NCI-H2171 (cell line): Measurements from ENCODE around the gene DGKK.

ENCODE experiments used
- DNase-seq: peaks from one replicate; lab custom pipeline; 2025; lab: John Stamatoyannopoulos, UW

Gene DGKK, protein sequence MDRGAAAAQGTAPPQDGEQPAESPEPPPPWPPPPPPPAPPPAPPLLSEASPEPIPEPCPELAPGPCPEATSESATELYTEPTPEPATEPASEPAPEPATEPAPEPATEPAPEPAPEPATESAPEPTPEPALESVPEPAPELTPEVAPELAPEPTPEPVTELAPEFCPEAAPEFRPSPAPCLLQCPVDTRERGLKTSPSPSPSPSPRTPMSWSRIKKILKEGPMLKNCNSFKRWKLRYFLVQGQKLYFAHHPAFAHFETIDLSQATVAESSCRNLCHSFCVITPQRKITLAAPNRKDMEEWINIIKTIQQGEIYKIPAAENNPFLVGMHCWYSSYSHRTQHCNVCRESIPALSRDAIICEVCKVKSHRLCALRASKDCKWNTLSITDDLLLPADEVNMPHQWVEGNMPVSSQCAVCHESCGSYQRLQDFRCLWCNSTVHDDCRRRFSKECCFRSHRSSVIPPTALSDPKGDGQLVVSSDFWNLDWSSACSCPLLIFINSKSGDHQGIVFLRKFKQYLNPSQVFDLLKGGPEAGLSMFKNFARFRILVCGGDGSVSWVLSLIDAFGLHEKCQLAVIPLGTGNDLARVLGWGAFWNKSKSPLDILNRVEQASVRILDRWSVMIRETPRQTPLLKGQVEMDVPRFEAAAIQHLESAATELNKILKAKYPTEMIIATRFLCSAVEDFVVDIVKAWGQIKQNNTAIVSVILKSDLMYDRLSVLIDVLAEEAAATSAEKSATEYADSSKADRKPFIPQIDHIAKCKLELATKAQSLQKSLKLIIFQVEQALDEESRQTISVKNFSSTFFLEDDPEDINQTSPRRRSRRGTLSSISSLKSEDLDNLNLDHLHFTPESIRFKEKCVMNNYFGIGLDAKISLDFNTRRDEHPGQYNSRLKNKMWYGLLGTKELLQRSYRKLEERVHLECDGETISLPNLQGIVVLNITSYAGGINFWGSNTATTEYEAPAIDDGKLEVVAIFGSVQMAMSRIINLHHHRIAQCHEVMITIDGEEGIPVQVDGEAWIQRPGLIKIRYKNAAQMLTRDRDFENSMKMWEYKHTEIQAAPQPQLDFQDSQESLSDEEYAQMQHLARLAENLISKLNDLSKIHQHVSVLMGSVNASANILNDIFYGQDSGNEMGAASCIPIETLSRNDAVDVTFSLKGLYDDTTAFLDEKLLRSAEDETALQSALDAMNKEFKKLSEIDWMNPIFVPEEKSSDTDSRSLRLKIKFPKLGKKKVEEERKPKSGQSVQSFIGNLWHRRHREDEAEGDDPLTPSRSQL

DNA sequence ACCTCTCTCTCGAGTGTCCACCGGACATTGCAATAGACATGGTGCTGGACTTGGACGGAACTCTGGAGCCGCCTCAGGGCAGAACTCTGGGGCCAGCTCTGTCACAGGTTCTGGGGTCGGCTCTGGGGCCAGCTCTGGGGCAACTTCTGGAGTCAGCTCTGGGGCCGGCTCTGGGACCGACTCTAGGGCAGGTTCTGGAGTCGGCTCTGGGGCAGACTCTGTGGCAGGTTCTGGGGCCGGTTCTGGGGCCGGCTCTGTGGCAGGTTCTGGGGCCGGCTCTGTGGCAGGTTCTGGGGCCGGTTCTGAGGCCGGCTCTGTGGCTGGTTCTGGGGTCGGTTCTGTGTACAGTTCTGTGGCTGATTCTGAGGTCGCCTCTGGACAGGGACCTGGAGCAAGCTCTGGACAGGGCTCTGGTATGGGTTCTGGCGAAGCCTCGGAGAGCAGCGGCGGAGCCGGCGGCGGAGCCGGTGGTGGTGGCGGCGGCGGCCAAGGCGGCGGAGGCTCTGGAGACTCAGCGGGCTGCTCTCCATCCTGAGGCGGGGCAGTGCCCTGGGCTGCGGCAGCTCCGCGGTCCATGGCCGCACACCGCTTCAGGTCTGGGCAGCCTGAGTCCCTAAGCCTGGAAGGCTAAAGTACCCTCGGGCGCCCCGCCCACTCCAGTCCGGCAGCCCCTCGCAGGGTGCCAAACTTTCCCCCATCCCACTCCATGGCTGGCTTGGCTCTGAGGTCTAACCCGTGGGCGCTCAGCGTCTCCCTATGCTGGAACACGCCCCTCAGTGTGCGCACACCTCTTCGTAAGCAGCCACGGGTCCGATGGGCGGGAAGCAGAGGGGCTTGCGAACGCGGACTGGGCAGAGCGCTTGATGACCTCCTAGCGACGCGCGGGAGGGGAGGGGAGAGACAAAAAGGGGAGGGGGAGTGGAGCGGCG is at the start of gene DGKK:
Gene DGKK, minus strand, starts transcription at position 723 of the 929 bp plus-strand sequence. Its CDS starts 147 bp downstream, at position 576.
- DNase-seq = no peak

DNA sequence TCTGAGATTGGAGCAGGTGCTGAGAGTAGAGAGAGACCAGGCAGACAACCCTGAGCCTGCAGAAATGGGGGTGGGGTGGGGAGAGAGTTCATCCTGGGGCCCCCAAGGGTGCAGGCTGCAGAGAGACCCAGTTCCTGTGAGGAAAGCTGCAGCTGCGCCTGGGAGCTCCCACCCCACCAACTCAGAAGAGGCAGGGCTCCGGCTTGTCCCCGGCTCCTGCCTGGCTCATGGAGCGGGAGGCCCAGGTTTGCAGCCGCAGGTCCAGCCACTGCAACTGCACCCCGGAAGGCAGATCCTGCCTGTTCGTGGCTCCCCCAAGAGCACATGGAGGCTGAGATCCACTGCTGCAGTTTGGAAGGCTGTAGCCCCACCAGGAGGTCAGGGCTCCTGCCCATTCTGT is 44.2 kb upstream of the DGKK start:
- DNase-seq = no peak

DNA sequence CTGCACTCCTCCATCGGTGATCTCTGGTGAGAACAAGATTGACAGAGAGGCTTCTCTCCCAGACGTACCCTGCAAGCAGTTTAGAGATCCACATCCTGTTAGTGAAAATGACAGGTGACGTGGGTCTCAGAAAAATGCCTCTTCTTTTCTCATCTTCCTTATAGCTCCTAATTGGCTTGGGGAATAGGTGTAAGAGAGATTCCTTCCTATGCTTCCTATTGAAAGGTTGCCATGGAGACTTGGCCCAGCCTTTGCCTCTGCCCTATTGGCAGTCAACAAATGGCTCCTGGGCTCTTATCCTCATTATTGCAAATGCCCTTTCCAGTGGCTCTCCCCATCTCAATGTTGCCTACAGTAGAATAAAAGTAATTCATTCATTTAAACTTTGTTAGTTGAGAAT is 26.5 kb upstream of the DGKK start:
- no peak for DNase-seq

DNA sequence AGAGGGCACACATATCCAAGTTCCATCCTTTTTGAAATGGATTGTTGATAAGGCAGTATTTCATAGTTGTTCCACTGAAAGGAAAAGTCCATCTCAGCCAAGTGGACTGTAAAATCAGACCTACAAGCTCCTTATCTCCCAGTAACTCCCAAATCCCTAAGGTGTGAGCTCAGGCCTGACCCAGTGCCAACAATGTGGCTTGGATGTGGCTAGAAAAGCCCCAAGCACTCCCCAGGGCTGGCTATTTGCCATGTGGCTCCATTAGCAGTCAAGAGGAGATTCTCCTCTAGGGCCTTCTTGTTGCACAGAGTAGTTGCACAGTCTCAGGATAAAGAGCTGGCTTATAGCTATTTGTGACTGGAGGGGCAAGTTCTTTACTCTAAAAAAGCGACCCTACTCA is 25.0 kb upstream of the DGKK start:
- no peak for DNase-seq

DNA sequence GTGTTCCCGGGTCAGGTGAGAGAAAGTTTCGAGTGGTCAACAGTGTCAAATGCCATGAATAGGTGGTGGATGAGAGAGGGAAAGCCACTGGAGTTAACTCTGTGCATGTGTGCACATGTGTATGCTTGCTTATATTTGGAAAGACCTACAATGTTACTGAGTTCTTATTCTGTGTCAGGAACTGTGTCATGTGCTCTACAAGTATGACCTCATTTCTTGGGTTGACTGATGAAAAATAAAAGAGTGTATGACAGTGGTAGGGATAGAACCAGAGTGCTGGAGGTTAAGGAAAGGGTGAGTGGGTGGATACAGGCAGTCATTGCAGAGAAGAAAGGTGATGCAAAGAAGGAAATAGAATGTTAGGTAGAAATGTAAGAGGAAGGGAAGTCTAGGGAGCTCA is 22.1 kb upstream of the DGKK start:
- no peak for DNase-seq

DNA sequence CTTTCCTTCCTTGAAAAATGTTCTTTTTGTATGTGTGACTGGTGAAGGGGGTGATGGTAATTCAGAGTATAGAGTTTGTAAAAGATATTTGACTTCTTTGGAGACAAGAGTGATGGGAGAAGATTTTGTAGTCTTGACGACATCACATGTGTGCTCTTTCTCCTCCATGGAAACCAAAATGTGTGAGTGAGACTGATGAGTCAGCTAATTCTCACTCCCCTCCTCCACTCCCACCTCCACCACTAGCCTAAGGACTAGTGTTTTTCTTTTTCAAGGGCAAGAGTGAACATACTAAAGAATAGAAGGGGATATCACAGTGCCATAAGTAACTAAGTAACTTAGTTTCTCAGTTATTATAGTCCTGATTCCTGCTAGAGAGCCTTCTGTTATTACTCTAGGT is 14.0 kb upstream of the DGKK start:
- DNase-seq = no peak

DNA sequence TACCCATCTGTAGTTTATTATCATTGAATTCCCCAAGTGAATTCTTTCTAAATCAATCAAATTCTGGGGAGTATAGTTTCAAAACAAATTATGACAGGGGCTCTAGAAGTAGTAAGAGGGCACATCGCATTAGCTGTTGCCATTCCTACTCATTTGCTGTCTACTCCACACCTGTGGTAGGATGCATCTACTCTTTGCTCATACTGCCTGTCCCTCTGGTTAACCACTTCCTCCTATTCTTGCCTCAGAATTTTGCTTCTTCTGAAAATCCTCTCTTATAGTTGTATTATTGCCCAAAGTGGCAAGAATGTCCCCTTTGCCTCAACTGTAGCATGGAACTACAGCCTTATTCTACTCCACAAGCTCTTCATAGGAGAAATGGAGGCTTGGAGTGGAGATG is 12.7 kb upstream of the DGKK start:
- no peak for DNase-seq

DNA sequence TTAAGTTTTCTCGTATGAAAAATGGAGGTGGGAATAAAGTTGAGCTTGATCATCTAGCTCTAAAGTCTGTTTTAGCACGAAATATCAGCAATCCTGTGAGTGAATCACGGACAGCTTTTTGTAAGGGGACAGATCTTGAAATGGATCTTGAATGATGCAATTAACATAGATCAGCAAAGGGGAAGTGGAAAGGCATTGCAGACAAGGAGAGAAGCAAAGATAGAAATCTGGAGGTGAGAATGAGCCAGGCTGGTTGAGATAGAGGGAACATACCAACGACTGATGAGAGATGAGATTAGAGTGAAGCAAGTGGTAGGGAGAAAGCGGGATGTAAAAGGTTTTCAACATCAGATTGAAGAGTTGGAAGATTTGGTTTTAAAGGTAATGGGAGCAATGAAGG is 4.6 kb upstream of the DGKK start:
- no peak for DNase-seq

DNA sequence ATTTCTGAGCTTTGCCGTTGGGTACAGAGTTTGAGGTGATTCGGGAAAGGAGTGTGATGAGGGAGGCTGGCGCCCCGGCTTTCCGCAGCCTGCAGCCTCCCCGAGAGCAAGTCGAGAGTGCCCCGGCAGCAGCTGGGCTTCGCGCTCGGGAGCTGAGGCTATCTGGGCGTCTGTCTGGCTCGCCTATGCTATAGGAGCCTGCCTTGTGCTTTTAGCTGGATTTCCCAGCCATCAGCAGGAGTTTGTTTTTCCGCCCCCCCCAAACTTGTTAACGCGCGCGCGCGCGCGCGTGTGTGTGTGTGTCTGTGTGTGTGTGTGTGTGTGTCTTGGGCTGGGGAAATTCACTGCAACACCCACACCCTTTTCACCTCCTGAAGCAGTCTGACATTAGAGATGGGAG is 765 bp upstream of the DGKK start:
- no peak for DNase-seq

DNA sequence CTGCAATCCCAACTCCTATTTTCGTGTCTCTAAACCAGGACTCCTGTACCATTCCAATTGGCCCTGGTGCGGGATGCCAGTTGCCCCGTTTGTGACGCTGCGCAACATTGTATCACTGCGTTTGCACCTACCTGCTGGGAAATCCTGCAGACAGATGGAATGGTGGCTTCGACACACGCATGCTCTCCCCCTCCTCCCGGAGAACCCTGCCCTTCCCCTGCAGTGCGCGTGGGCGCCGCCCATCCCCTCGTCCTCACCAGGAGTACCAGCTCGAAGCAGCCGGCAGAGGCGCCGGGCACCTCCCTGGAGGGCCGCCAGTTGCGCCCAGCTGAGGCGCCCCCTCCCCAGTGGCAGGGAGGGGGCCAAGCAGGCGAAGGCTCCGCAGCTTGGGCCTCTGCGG is 1.4 kb downstream of the DGKK start:
- DNase-seq = no peak

DNA sequence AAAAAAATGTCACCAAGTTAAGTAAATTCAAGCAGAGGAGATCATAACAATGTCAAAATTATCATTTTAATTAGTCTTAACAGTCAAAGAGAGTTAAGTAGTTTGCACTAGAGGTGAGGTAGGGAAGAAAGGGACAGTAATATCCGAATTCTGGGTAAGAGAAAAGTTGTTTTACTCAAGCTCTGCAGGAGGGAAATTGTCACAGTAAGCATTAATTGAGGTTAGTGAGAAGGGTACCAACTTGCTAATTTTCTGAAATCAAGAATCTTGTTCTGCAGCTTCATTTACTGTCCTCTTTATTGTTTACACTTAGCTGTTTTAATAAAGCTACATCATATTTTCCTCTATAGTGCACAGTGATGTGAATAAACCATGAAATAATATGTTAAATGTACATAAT is 11.0 kb downstream of the DGKK start:
- DNase-seq = no peak

DNA sequence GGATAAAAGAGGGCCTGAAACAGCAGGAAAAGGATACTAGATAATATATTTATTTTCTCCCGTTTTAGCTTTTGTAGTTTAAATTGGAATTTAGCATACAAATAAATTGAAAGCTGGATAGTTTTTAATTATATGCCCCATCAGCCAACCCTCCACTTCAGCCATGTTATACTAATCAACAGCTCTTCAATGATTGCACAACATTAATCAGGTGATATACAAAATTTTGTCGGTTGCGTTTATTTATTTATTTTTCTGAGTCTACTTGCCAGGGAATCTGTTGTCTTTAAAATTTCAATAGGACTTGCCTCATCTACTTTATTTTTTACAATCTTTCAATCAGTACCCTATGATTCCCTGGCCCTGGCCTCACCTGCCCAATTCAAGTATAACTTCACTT is 12.1 kb downstream of the DGKK start:
- DNase-seq = no peak

DNA sequence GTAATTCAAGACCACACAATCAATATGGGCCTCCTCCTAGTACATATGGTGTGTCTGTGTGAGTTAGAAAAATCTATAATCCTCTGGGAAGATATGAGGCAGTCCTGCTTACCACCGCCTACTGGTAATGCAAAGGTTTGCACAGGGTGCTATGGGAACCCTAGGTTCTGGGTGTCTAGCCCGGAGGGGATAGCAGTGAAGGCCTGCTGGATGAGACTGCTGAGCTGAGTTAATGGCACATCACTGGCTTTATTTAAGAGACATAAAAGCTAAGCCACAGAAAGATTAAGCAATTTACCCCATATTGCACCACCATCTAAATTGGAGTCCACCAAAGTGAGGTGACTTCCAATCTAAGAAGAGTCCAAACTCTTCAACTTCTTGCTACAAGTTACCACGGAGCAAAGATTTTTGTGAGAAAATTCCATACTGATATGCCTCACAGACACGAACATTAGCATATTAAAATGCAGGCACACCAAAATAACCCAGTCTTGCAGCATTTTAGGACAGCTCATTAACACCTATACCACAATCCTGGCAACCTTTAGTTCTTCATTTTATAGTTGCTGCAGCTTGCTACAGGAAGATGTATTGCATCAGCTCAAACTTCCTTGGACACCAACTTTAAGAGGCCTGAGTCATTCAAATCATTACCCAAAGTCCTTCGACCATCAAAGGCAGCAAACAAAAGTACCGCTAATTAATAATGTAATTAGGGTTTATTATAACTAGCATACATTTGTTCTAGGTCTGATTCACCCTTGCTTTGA is 13.7 kb downstream of the DGKK start:
- DNase-seq = no peak

DNA sequence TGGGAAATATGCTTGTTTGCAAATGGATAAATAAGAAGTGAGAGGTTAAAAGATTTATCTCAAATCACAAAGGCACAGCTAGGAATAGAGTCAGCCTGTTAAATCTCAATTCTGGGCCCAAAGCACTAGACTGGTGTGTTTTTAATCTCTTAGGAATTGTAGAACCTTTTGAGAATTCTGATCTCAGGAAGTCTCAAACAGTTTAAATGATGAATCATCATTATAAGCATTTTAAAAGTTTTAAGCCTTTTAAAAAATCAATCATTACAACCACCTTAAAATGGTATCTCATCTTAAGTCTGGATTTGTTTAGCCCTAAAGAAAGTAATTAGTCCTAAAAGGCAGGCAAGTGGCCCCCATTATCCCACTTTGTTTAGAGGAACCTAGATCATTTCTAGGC is 17.8 kb downstream of the DGKK start:
- no peak for DNase-seq

DNA sequence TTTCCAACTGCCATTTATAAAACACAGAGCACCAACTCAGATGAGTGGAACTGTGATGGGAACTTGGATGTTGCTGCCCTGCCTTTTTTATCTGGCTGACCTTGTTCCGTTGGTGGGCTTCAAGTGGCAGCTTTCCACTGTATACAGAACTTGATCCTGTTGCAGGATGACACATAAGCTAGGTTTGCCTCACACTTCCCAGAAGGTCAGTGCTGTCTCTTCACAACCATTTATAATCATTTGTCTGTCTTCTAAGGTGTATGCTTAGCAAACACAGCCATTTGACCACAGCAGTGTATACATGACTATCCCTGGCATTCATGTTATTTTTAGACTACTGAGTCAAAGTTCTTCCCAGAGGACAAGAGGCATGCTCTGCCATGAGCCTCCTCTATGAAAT is 20.3 kb downstream of the DGKK start:
- no peak for DNase-seq

DNA sequence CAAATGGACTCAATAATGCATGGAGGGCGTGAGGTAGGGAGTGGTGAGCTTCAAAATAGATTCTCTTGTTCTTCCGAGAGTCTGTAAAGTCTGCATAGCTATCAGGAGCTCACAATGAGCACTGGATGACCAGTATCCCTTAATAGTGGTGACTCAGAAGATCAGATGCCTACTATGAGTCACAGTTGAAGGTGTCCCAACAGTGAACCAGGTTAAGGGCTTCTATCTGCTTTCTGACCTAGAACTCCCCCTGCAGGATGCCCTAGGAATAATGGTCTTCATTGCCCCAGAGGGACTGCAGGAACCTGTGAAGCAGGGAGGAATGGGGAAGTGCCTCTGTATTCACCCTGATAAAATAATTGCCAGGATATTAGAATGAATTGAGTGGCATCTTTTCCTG is 22.1 kb downstream of the DGKK start:
- DNase-seq = no peak

DNA sequence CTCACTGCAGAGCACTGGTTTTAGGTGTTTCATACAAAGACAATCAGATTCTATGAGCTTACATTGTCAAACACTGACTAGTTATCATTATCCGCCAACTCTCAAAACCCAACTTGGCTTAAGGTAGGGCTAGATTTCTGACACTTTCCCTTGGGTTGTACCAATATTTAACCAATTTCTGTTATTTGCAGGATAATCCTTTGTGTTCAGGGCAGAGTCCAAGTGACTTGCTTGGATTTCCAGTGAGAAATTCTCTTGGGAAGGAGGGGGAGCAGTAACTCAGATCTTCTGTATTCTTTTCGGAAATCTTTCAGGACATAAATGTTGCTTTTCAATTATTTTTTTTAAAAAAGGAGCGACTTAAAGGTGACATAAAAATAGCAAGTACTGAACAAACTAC is 23.1 kb downstream of the DGKK start:
- no peak for DNase-seq

DNA sequence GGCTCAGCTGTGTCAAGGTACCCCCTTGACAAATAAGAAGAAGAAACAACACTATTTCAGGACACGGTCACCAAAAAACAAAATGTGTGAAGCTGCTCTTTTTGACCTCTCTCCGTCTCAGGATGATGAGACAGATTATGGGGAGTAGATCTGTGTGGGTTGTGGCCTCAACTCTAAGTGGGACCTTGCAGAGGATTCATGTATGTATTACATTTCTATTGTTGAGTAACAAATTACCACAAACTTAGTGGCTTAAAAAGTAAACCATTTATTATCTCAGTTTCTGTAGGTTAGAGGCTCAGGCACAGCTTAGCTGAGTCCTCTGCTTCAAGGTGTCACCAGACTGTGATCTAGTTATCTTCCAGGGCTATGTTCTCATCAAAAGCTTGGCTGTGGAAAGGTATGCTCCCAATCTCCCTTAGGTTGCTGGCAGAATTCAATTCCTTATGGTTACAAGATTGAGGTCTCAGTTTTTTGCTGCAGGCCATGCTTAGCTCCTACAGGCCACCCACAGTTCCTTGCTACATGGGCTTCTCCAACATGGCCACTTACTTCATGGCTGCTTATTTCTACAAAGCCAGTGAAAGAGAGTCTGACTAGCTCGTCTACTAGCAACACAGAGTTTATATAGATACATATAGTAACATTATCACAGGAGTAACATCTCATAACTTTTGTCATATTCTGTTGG is 28.1 kb downstream of the DGKK start:
- DNase-seq = no peak

DNA sequence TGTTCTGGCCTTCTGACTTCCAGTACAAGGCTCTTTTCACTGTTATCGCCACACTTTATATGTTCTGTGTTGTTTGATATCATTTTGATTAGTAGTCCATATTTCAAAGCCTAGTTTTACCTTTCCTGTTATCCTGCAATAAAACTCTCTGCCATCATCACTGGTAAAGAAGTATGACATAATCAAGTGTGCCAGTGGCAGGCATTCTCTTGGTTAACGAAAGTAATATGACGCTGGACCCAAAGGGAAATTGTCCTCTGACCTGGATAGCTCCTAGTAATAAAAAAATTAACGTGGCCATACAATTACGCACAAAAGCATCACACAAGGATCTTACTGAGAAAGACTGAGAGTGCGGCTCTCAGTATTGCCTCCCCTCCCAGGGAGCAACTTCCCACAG is 33.8 kb downstream of the DGKK start:
- no peak for DNase-seq

DNA sequence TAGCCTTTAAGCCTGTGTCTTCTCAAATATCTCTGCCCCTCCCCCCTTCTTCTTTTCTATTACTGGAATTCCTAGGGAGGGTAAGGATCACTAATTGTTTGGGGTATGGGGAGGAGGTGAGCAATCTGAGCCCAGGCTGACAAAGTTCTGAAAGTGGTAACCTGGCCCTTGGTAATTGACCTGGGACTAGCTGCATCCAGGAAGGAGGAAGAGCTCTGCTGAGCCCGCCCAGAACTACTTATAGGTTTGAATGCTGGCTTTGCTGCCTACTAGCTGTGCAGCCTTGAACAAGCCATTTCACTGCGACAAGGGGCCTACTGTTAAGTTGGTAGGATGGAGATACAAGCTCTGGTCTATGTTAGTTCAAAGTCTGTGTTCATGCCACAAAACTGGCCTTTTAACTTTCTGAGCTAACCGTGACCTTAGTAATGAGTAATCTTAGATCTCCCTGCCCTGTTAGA is 37.8 kb downstream of the DGKK start:
- no peak for DNase-seq
